Skeletal muscle cell (primary cell): Measurements from ENCODE around the gene KIF6.
"Not testable (repeated sequence)": the region's sequence is repeated elsewhere in the genome, so short reads cannot be mapped to it uniquely, and the experiment has no call there.

ENCODE experiments used
- DNase-seq: peaks from one replicate; pipeline ENCODE4 v3.0.0-alpha.2; 2010; ENCODE audit warnings: low read depth
- H3K4me3 ChIP-seq: 2 replicates; pipeline ENCODE4 v1.5.1; 2011; ENCODE audit warnings: low read depth, mild to moderate bottlenecking, control low read depth, low read length, moderate library complexity

The KIF6 gene

GRCh38 chr6:39294133-39294532 is 431.1 kb downstream of the KIF6 start:
- DNase-seq, result no peak
- H3K4me3 ChIP-seq, result no peak overlapping the region

GRCh38 chr6:39292637-39293036 is 432.6 kb downstream of the KIF6 start:
- no peak overlapping the region for H3K4me3 ChIP-seq
- DNase-seq, result no peak

- DNase-seq, result no peak
- H3K4me3 ChIP-seq, result no peak overlapping the region
These were observed 435.7 kb downstream of the KIF6 start for GRCh38 chr6:39289490-39289889.

- DNase-seq, result no peak
- H3K4me3 ChIP-seq, result no peak overlapping the region
These were observed 437.6 kb downstream of the KIF6 start for GRCh38 chr6:39287601-39288000.

GRCh38 chr6:39286596-39286995 is 438.6 kb downstream of the KIF6 start:
- DNase-seq, H3K4me3 ChIP-seq: not testable (repeated sequence)

- H3K4me3 ChIP-seq, result no peak overlapping the region
- no peak for DNase-seq
These were observed 442.4 kb downstream of the KIF6 start for GRCh38 chr6:39282774-39283173.

GRCh38 chr6:39281312-39281980 is 443.8 kb downstream of the KIF6 start:
- no peak for DNase-seq
- H3K4me3 ChIP-seq, result no peak overlapping the region

- no peak for DNase-seq
These were observed 444.9 kb downstream of the KIF6 start for GRCh38 chr6:39280247-39280731.

More at GRCh38 chr6:39280247-39280731, 444.9 kb downstream of the KIF6 start:
- H3K4me3 ChIP-seq, result no peak overlapping the region
